IMR-90 (cell line): ENCODE measurements around the gene CRYBG3. TPM values are rescaled to one million over a fixed set of nuclear protein-coding genes. Genes with fewer than 3 reads are reported as not detected.
A peak's percentile ranks its signal among the peaks of the same experiment; 100 is the strongest.

Experiments used
- ATAC-seq: fragments of 200-7000 bp; cut with Tn5 transposase; 2 replicates; pipeline ENCODE4 v1.9.1; 2020; ENCODE audit warnings: low read depth, mild to moderate bottlenecking, moderate library complexity
- BruUV-seq: library from RNA; stranded (reverse); fragments of 400-500 nt; replicated peaks from 2 replicates; lab custom pipeline; 2021; lab: Mats Ljungman, UMichigan
- CTCF ChIA-PET: fragments of 300-600 bp; formaldehyde crosslinking; extraction: SDS; loops from one replicate; lab custom pipeline; 2021; ENCODE audit warnings: antibody characterized with exemption; lab: Yijun Ruan, JAX
- POLR2A ChIA-PET: fragments of 300-600 bp; sonication (Branson Sonifier 250); formaldehyde crosslinking; loops from one replicate; lab custom pipeline; 2022; ENCODE audit warnings: antibody characterized with exemption; ENCODE audit not compliant: unreplicated experiment; lab: Charles Lee
- DNase-seq: peaks from one replicate; pipeline ENCODE4 v3.0.0; 2013
- H2AFZ ChIP-seq: replicated peaks from 2 replicates; pipeline ENCODE3; 2013; ENCODE audit warnings: low read length, mild to moderate bottlenecking; ENCODE audit not compliant: poor library complexity
- H2AK5ac ChIP-seq: 2 replicates; pipeline ENCODE4 v1.6.1; 2013; ENCODE audit warnings: low read depth, low read length, inconsistent platforms
- H2AK9ac ChIP-seq: replicated peaks from 2 replicates; pipeline ENCODE3; 2013; ENCODE audit warnings: mild to moderate bottlenecking, low read depth, low read length, moderate library complexity; ENCODE audit not compliant: poor library complexity
- H2BK120ac ChIP-seq: 2 replicates; pipeline ENCODE4 v1.6.1; 2013; ENCODE audit warnings: low read depth, low read length, inconsistent platforms
- H2BK15ac ChIP-seq: 3 replicates; pipeline ENCODE4 v1.6.1; 2013; ENCODE audit warnings: low read depth, low read length, inconsistent platforms
- H2BK20ac ChIP-seq: 2 replicates; pipeline ENCODE4 v1.6.1; 2013; ENCODE audit warnings: low read depth, mild to moderate bottlenecking, inconsistent platforms, low read length, moderate library complexity
- H2BK5ac ChIP-seq: 2 replicates; pipeline ENCODE4 v1.6.1; 2013; ENCODE audit warnings: mild to moderate bottlenecking, low read depth, low read length, inconsistent platforms; ENCODE audit not compliant: poor library complexity, severe bottlenecking
- H3K14ac ChIP-seq: replicated peaks from 2 replicates; pipeline ENCODE4 v1.6.1; 2013; ENCODE audit warnings: low read depth, low read length, inconsistent platforms
- H3K18ac ChIP-seq: 2 replicates; pipeline ENCODE4 v1.6.1; 2013; ENCODE audit warnings: low read depth, low read length, control low read depth
- H3K23ac ChIP-seq: 2 replicates; pipeline ENCODE4 v1.6.1; 2013; ENCODE audit warnings: low read depth, low read length, inconsistent platforms
- H3K27ac ChIP-seq: 2 replicates; pipeline ENCODE4 v1.5.1; 2013; ENCODE audit warnings: mild to moderate bottlenecking, control low read depth, low read length; ENCODE audit not compliant: insufficient read depth
- H3K27me3 ChIP-seq: 2 replicates; pipeline ENCODE4 v1.6.1; 2013; ENCODE audit warnings: low read length; ENCODE audit not compliant: control insufficient read depth, insufficient read depth
- H3K36me3 ChIP-seq: 2 replicates; pipeline ENCODE4 v1.6.1; 2013; ENCODE audit warnings: low read length, mixed read lengths; ENCODE audit not compliant: control insufficient read depth, insufficient read depth
- H3K4ac ChIP-seq: 2 replicates; pipeline ENCODE4 v1.6.1; 2013; ENCODE audit warnings: low read depth, low read length, inconsistent platforms
- H3K4me1 ChIP-seq: 2 replicates; pipeline ENCODE4 v1.6.1; 2013; ENCODE audit warnings: low read length, mixed read lengths; ENCODE audit not compliant: control insufficient read depth, insufficient read depth
- H3K4me2 ChIP-seq: 2 replicates; pipeline ENCODE4 v1.6.1; 2013; ENCODE audit warnings: low read depth, mild to moderate bottlenecking, control low read depth, low read length, moderate library complexity
- H3K4me3 ChIP-seq: 2 replicates; pipeline ENCODE4 v1.5.1; 2013; ENCODE audit warnings: low read depth, mild to moderate bottlenecking, control low read depth, low read length, moderate library complexity; ENCODE audit not compliant: insufficient read depth
- H3K56ac ChIP-seq: 2 replicates; pipeline ENCODE4 v1.6.1; 2013; ENCODE audit warnings: low read length, inconsistent platforms; ENCODE audit not compliant: insufficient read depth; ENCODE audit errors: extremely low read depth
- H3K79me1 ChIP-seq, 2 experiments: 2 replicates each; pipeline ENCODE4 v1.6.1; 2013; ENCODE audit warnings: low read length in 2 of 2, inconsistent platforms in 1 of 2, low read depth in 1 of 2
- H3K9ac ChIP-seq: 2 replicates; pipeline ENCODE4 v1.6.1; 2013; ENCODE audit warnings: low read depth, low read length, control low read depth
- H3K9me1 ChIP-seq: 2 replicates; pipeline ENCODE4 v1.6.1; 2013; ENCODE audit warnings: low read length, inconsistent platforms; ENCODE audit not compliant: insufficient read depth
- H3K9me3 ChIP-seq: 2 replicates; pipeline ENCODE4 v1.6.1; 2013; ENCODE audit warnings: low read length; ENCODE audit not compliant: control insufficient read depth, insufficient read depth
- H4K20me1 ChIP-seq: 2 replicates; pipeline ENCODE4 v1.6.1; 2013; ENCODE audit warnings: low read length, inconsistent platforms; ENCODE audit not compliant: insufficient read depth
- H4K5ac ChIP-seq: 2 replicates; pipeline ENCODE4 v1.6.1; 2013; ENCODE audit warnings: mild to moderate bottlenecking, low read depth, low read length, control low read depth
- H4K8ac ChIP-seq, 2 experiments: 2 replicates each; pipeline ENCODE4 v1.6.1; 2013; ENCODE audit warnings: low read depth in 2 of 2, low read length in 2 of 2, control low read depth in 1 of 2, inconsistent platforms in 1 of 2
- H4K91ac ChIP-seq: 2 replicates; pipeline ENCODE4 v1.6.1; 2013; ENCODE audit warnings: low read depth, low read length, inconsistent platforms; ENCODE audit not compliant: insufficient read depth
- CEBPB ChIP-seq: IDR thresholded peaks from 2 replicates; pipeline ENCODE4 v1.6.1; 2012; ENCODE audit warnings: low read depth, low read length, improper control_type of control experiment
- FOS ChIP-seq: fragments of 150-350 bp; IDR thresholded peaks from 2 replicates; pipeline ENCODE4 v1.6.1; 2016; ENCODE audit warnings: low read depth, low read length
- MAFK ChIP-seq: IDR thresholded peaks from 2 replicates; pipeline ENCODE4 v1.6.1; 2012; ENCODE audit warnings: low read depth, low read length, improper control_type of control experiment
- MXI1 ChIP-seq: IDR thresholded peaks from 2 replicates; pipeline ENCODE4 v1.6.1; 2012; ENCODE audit warnings: low read depth, mild to moderate bottlenecking, low read length, moderate library complexity, borderline replicate concordance
- WGBS, 2 experiments: methylation state at CpG; one replicate each; pipeline versions ENCODE4 v1.1.5 to v1.1.7; 2013; ENCODE audit warnings: missing lambda C conversion rate in 2 of 2; ENCODE audit not compliant: insufficient read length in 1 of 2; ENCODE audit errors: extremely low coverage in 2 of 2; 5-methylcytosine and 5-hydroxymethylcytosine counted together
- dilution Hi-C: fragments of 300-500 bp; cut with HindIII; formaldehyde crosslinking; loops from one replicate; pipeline ENCODE4 v1.14.3; 2018; ENCODE audit warnings: low sequenced_read_pairs; ENCODE audit not compliant: unreplicated experiment
- in situ Hi-C: fragments of 300-500 bp; cut with MboI; formaldehyde crosslinking; loops from 3 replicates; pipeline ENCODE4 v1.14.3; 2019; ENCODE audit warnings: low sequenced_read_pairs, inconsistent platforms, mixed read lengths
- intact Hi-C: fragments of 100-400 bp; cut with micrococcal nuclease; formaldehyde crosslinking; loops from 2 replicates; pipeline ENCODE4 v1.10.0; 2022
- polyA plus RNA-seq, 3 experiments: library from polyadenylated mRNA; depleted of rRNA; stranded (reverse); fragments of >200 nt; gene quantifications; 2 replicates each; pipeline ENCODE4 v1.2.3, GENCODE V29; 2012; ENCODE audit warnings: low replicate concordance in 1 of 3
- total RNA-seq: library from RNA; depleted of rRNA; stranded (reverse); fragments of >200 nt; gene quantifications from 2 replicates; pipeline ENCODE4 v1.2.3, GENCODE V29; 2012
- TF ChIP-seq, protein P1 (sequence below): fragments of 150-350 bp; IDR thresholded peaks from 2 replicates; pipeline ENCODE4 v1.6.1; 2016; ENCODE audit warnings: low read depth, mild to moderate bottlenecking, low read length, moderate library complexity, borderline replicate concordance
- TF ChIP-seq, protein P2 (sequence below): conservative IDR thresholded peaks from 2 replicates; pipeline ENCODE4 v1.5.1; 2012; ENCODE audit warnings: mild to moderate bottlenecking, low read depth, low read length, improper control_type of control experiment

The CRYBG3 gene
- total and polyA plus RNA-seq, 2 of the 4 experiments (the other 2 are of a cell fraction) = 4.9 to 26.2 TPM

DNA sequence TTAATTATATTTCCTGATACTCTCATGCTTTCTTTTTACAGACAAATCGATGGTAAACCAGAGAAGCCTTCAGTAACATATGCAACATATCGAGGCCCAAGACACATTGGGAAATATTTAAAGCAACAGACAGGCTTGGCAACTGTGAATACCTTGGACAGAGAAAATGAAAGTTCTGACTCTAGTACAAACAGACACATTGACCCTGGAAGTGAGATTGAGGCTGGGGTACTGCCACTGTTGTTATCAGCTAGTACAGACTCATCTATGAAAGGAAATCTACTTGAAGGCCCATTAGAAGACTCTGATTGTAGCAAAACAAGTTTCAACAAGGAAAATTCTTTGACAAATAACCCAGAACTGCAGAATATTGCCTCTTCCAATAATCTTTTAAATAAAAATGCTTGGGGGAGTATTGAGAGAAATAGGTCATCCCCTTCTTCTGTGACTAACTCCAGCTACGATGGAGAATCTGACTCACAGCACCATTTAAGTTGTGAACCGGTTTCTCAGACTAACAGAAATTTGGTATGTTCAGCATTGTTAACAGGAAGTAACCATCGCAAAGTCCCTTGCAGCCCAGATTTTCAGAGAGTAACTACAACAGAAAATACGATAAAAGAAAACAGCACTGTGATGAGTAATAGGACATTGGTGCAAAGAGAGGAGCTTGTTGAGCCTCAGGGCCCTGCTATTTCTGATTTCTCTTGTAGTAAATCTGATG is 50.2 kb downstream of the CRYBG3 start:
- Histone ChIP-seq H3K36me3 (no peaks in the 10 kb centered on the region), H3K9ac (peak overlapping the region; percentile 19; the same call in 1 of the 2 replicates), H3K27me3 (no peaks in the 10 kb centered on the region), H3K4me3 (no peak overlapping the region), H2BK5ac (peak overlapping the region; percentile 64), H4K5ac (peak overlapping the region; percentile 16; the same call in 1 of the 2 replicates), H2BK20ac (no peak overlapping the region), H2BK120ac (peak overlapping the region; percentile 21; the same call in 1 of the 2 replicates), H3K14ac (no peak overlapping the region; the same call in 1 of the 2 replicates), H3K23ac (0 out of 2 replicates have a peak overlapping the region, but pooled peaks have one; percentile 29), H4K20me1 (peaks cover 3% of the 10 kb centered on the region; the same call in 1 of the 2 replicates), H2AK5ac (no peak overlapping the region), H4K8ac (peak overlapping the region in 1 of 2 experiments; percentile 18; a peak in 2 of 4 replicates), H3K4me1 (peaks cover 2% of the 10 kb centered on the region; the same call in 1 of the 2 replicates), H3K79me1 (0 out of 4 replicates have a peak, but pooled peaks cover 0 to 4% of the 10 kb centered on the region in 2 experiments), H3K18ac (peak overlapping the region; percentile 44; the same call in 1 of the 2 replicates), H3K56ac (no peak overlapping the region), H2BK15ac (no peak overlapping the region), H3K27ac (no peak overlapping the region), H4K91ac (no peak overlapping the region), H2AK9ac (no peak overlapping the region), H2AFZ (no peak overlapping the region), H3K4ac (no peak overlapping the region), H3K9me1 (no peaks in the 10 kb centered on the region; the same call in 1 of the 2 replicates), H3K4me2 (peak overlapping the region; percentile 93), H3K9me3 (no peaks in the 10 kb centered on the region)
- ChIA-PET CTCF (no interaction called here), POLR2A (no interaction called here)
- TF ChIP-seq FOS = peak; percentile 85
- TF ChIP-seq, protein P1, sequence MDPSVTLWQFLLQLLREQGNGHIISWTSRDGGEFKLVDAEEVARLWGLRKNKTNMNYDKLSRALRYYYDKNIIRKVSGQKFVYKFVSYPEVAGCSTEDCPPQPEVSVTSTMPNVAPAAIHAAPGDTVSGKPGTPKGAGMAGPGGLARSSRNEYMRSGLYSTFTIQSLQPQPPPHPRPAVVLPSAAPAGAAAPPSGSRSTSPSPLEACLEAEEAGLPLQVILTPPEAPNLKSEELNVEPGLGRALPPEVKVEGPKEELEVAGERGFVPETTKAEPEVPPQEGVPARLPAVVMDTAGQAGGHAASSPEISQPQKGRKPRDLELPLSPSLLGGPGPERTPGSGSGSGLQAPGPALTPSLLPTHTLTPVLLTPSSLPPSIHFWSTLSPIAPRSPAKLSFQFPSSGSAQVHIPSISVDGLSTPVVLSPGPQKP = no peak
- no peak for TF ChIP-seq MXI1
- peak; percentile 74 for TF ChIP-seq MAFK
- TF ChIP-seq, protein P2, sequence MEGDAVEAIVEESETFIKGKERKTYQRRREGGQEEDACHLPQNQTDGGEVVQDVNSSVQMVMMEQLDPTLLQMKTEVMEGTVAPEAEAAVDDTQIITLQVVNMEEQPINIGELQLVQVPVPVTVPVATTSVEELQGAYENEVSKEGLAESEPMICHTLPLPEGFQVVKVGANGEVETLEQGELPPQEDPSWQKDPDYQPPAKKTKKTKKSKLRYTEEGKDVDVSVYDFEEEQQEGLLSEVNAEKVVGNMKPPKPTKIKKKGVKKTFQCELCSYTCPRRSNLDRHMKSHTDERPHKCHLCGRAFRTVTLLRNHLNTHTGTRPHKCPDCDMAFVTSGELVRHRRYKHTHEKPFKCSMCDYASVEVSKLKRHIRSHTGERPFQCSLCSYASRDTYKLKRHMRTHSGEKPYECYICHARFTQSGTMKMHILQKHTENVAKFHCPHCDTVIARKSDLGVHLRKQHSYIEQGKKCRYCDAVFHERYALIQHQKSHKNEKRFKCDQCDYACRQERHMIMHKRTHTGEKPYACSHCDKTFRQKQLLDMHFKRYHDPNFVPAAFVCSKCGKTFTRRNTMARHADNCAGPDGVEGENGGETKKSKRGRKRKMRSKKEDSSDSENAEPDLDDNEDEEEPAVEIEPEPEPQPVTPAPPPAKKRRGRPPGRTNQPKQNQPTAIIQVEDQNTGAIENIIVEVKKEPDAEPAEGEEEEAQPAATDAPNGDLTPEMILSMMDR = no peak
- 0 out of 2 replicates have a peak, but pooled peaks have one; percentile 47 for TF ChIP-seq CEBPB
- in situ Hi-C loops (no loop called here), intact Hi-C loops (loop anchor here (2.0 kb wide), 1 partner anchor 49 kb away; the partner anchor contains the start of gene CRYBG3), dilution Hi-C loops (no loop called here)
- DNase-seq (peak; percentile 97), ATAC-seq (peak; percentile 95)
- no CpG with 5 or more reads among the region's 6 CpGs for WGBS, 2 experiments
- no TSS peak for BruUV-seq
